C4-2B (cell line): ENCODE data around the gene ATP6V0E2.

Experiments
- CTCF ChIP-seq: fragments of 450-650 bp; conservative IDR thresholded peaks from 2 replicates; pipeline ENCODE4 v1.5.1; 2017; ENCODE audit warnings: mild to moderate bottlenecking
- ZFX ChIP-seq: fragments of 450-650 bp; IDR thresholded peaks from 2 replicates; pipeline ENCODE4 v1.6.1; 2017

- TF ChIP-seq CTCF (no peak), ZFX (no peak)
These were observed 13.9 kb upstream of the ATP6V0E2 start for GRCh38 chr7:149859876-149860275.
